DND-41 (cell line): ENCODE data around the gene TBX4.

Experiments used
- ATAC-seq: fragments of 200-7000 bp; cut with Tn5 transposase; 3 replicates; pipeline ENCODE4 v1.9.1; 2021; ENCODE audit warnings: low read depth; ENCODE audit not compliant: insufficient read depth
- DNase-seq: peaks from one replicate; pipeline ENCODE4 v3.0.0-alpha.2; 2020
- H2AFZ ChIP-seq: 2 replicates; pipeline ENCODE4 v1.6.0; 2012; ENCODE audit warnings: low read depth, low read length
- H3K27ac ChIP-seq: 2 replicates; pipeline ENCODE4 v1.5.1; 2012; ENCODE audit warnings: low read length, inconsistent platforms
- H3K27me3 ChIP-seq: fragments of 200-600 bp; sonication (generic); 2 replicates; pipeline ENCODE4 v1.6.0; 2012; ENCODE audit warnings: low read length, mild to moderate bottlenecking, inconsistent platforms; ENCODE audit not compliant: insufficient read depth, poor library complexity
- H3K36me3 ChIP-seq: 2 replicates; pipeline ENCODE4 v1.5.1; 2012; ENCODE audit warnings: low read length, inconsistent platforms; ENCODE audit not compliant: insufficient read depth
- H3K4me1 ChIP-seq: 2 replicates; pipeline ENCODE4 v1.5.1; 2012; ENCODE audit warnings: mild to moderate bottlenecking, low read length; ENCODE audit not compliant: insufficient read depth
- H3K4me2 ChIP-seq: 2 replicates; pipeline ENCODE4 v1.6.0; 2012; ENCODE audit warnings: mild to moderate bottlenecking, moderate library complexity, low read length, inconsistent platforms; ENCODE audit not compliant: insufficient read depth
- H3K4me3 ChIP-seq, 2 experiments: fragments of 200-600 bp in 1 of 2; shearing (Covaris generic) in 1 of 2; 2 replicates each; pipeline ENCODE4 v1.5.1; 2012 to 2016; ENCODE audit warnings: inconsistent platforms in 2 of 2, low read length in 2 of 2, mild to moderate bottlenecking in 2 of 2, low read depth in 1 of 2, moderate library complexity in 1 of 2
- H3K79me2 ChIP-seq: 2 replicates; pipeline ENCODE4 v1.6.0; 2012; ENCODE audit warnings: low read length, inconsistent platforms; ENCODE audit not compliant: insufficient read depth
- H3K9ac ChIP-seq: 2 replicates; pipeline ENCODE4 v1.6.0; 2012; ENCODE audit warnings: low read depth, mild to moderate bottlenecking, inconsistent platforms, low read length, moderate library complexity
- H3K9me3 ChIP-seq: 2 replicates; pipeline ENCODE4 v1.5.1; 2012; ENCODE audit warnings: low read length, moderate library complexity, mild to moderate bottlenecking, inconsistent platforms; ENCODE audit not compliant: insufficient read depth, severe bottlenecking
- H4K20me1 ChIP-seq: 2 replicates; pipeline ENCODE4 v1.6.0; 2012; ENCODE audit warnings: low read length; ENCODE audit not compliant: insufficient read depth
- CTCF ChIP-seq: IDR thresholded peaks from 2 replicates; pipeline ENCODE4 v1.5.1; 2012; ENCODE audit warnings: borderline replicate concordance, low read length, moderate library complexity, mild to moderate bottlenecking; ENCODE audit not compliant: poor library complexity, severe bottlenecking; ENCODE audit errors: extremely low read depth
- EZH2 ChIP-seq: IDR thresholded peaks from 3 replicates; pipeline ENCODE4 v1.6.1; 2012; ENCODE audit warnings: borderline replicate concordance, low read depth, mild to moderate bottlenecking, moderate library complexity, low read length, inconsistent platforms; ENCODE audit not compliant: severe bottlenecking

The TBX4 gene

GRCh38 chr17:61452301-61453290 lies at the start of gene TBX4:
TSS of gene TBX4 (plus strand) at chr17:61452422. CDS start at chr17:61456491, 4,069 bp downstream.
- TF ChIP-seq CTCF (no peak), EZH2 (no peak)

GRCh38 chr17:61402978-61403800 lies 49.0 kb upstream of the TBX4 start:
- no peak overlapping the region for H3K27ac ChIP-seq
- H4K20me1 ChIP-seq, result no peaks in the 10 kb centered on the region
- TF ChIP-seq CTCF, result no peak
- no peak for TF ChIP-seq EZH2
- no peaks in the 10 kb centered on the region for H3K4me1 ChIP-seq
- no peak overlapping the region for H3K4me2 ChIP-seq
- H3K36me3 ChIP-seq, result no peaks in the 10 kb centered on the region
- H3K4me3 ChIP-seq, result no peak overlapping the region
- H2AFZ ChIP-seq, result no peak overlapping the region
- no peak for DNase-seq
- H3K9me3 ChIP-seq, result no peaks in the 10 kb centered on the region
- H3K79me2 ChIP-seq, result no peaks in the 10 kb centered on the region
- no peaks in the 10 kb centered on the region for H3K27me3 ChIP-seq
- no peak for ATAC-seq
- no peak overlapping the region for H3K9ac ChIP-seq

More at GRCh38 chr17:61452301-61453290, at the start of gene TBX4:
- Histone ChIP-seq H4K20me1 (no peaks in the 10 kb centered on the region), H3K27me3 (no peaks in the 10 kb centered on the region), H3K4me3 (no peak within 1 kb of the TSS), H3K36me3 (no peaks in the 10 kb centered on the region), H3K4me1 (no peaks in the 10 kb centered on the region), H3K9me3 (no peaks in the 10 kb centered on the region), H3K79me2 (no peaks in the 10 kb centered on the region), H3K4me2 (no peak within 1 kb of the TSS), H3K9ac (no peak within 1 kb of the TSS), H2AFZ (no peak within 1 kb of the TSS), H3K27ac (no peak within 1 kb of the TSS)
- DNase-seq (no peak), ATAC-seq (no peak)

- DNase-seq, result no peak
Measured at GRCh38 chr17:61403801-61404662, 48.2 kb upstream of the TBX4 start.

More at GRCh38 chr17:61403801-61404662, 48.2 kb upstream of the TBX4 start:
- Histone ChIP-seq H3K4me2 (no peak overlapping the region), H3K27ac (no peak overlapping the region), H3K4me1 (no peaks in the 10 kb centered on the region), H3K4me3 (no peak overlapping the region), H3K9me3 (no peaks in the 10 kb centered on the region), H3K36me3 (no peaks in the 10 kb centered on the region), H4K20me1 (no peaks in the 10 kb centered on the region), H3K9ac (no peak overlapping the region), H2AFZ (no peak overlapping the region), H3K79me2 (no peaks in the 10 kb centered on the region), H3K27me3 (peaks cover 5% of the 10 kb centered on the region)
- TF ChIP-seq EZH2, result no peak
- no peak for TF ChIP-seq CTCF
- no peak for ATAC-seq
